Jurkat, Clone E6-1 (cell line): ENCODE results near the gene USE1.

Experiments used
- DNase-seq: peaks from one replicate; pipeline ENCODE4 v3.0.0-alpha.2; 2011; ENCODE audit warnings: low read depth, low spot score
- H3K4me3 ChIP-seq: 2 replicates; pipeline ENCODE4 v1.5.1; 2011; ENCODE audit warnings: mild to moderate bottlenecking, low read length, control low read depth, moderate library complexity

The USE1 gene

GRCh38 chr19:17232258-17232657 is 17.1 kb downstream of the USE1 start:
- no peak overlapping the region for H3K4me3 ChIP-seq
- DNase-seq, result no peak

- H3K4me3 ChIP-seq, result peak overlapping the region; percentile 59
- DNase-seq, result peak; percentile 47
Observed at GRCh38 chr19:17234911-17235299, 19.7 kb downstream of the USE1 start.

- peak overlapping the region; percentile 59 for H3K4me3 ChIP-seq
- DNase-seq, result no peak
Observed at GRCh38 chr19:17235300-17235970, 20.3 kb downstream of the USE1 start.

DNA sequence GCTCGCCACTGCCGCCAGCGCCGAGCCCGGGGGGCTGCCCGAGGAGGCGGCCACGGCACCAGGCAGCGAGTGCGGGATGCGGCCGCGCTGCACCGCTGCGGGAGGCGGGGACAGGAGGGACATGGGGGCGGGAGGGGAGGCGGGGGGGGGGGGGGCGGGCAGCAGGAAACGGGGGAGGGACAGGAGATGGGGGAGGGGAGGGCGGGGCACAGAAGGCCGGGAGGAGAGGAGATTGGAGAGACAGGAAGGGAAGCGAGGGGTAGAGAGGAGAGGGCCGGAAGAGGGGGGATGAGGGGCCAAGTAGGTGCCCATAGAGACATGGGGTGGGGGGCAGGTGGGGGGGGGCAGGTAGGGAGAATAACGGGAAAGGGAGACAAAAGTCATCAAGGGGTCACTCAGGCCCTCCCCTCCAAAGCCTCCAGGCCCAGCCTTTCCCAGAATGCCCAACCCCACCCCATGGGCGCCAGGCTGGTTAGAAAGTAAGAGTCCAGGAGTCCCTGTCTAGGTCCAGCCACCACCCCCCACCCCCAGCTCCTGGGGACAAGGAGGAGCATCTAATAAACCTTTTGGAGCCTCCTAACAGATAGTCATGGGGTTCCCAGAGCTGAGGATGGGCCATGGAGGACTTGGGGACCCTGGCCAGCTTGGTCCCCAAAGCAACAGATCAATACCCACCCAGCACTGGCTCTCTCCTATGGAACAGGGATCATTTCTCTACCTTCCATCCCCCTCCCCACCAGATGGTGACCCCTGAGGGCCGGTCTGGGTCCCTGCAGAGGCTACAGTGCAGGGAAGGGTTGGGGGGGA is 21.0 kb downstream of the USE1 start:
- H3K4me3 ChIP-seq, result peak overlapping the region; percentile 59

DNA sequence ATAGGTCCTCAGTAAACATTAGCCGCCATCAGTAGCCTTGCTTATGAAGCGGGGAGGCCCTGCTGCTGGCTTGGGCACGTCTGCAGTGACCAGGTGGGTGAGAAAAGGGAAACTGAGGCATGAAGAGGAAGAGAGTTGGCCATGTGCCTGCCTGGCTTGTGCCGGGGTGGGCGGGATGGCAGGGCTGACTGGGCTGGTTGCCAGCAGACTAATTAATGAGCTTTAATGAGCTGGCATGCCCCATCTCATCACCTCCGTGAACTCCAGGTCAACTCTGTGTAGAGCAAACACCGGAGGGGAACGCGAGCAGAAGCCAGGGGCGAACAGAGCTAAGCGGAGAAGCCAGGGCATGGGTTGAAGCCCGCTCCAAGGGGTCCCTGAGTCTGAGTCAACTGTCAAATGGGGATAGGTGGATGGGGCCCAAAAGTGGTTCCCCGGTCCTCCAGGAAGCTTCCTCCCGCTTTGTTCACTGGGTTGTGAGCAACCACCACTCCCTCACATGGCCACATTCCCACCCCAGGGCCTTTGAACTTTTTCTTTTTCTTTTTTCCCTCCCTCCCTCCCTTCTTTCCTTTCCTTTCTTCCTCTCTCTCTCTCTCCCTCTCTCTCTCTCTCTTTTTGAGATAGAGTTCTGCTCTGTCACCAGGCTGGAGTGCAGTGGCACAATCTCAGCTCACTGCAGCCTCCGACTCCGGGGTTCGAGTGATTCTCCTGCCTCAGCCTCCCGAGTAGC is 21.8 kb downstream of the USE1 start:
- DNase-seq, result no peak
- H3K4me3 ChIP-seq, result no peak overlapping the region

More for the DNA sequence above, 21.0 kb downstream of the USE1 start:
- no peak for DNase-seq

DNA sequence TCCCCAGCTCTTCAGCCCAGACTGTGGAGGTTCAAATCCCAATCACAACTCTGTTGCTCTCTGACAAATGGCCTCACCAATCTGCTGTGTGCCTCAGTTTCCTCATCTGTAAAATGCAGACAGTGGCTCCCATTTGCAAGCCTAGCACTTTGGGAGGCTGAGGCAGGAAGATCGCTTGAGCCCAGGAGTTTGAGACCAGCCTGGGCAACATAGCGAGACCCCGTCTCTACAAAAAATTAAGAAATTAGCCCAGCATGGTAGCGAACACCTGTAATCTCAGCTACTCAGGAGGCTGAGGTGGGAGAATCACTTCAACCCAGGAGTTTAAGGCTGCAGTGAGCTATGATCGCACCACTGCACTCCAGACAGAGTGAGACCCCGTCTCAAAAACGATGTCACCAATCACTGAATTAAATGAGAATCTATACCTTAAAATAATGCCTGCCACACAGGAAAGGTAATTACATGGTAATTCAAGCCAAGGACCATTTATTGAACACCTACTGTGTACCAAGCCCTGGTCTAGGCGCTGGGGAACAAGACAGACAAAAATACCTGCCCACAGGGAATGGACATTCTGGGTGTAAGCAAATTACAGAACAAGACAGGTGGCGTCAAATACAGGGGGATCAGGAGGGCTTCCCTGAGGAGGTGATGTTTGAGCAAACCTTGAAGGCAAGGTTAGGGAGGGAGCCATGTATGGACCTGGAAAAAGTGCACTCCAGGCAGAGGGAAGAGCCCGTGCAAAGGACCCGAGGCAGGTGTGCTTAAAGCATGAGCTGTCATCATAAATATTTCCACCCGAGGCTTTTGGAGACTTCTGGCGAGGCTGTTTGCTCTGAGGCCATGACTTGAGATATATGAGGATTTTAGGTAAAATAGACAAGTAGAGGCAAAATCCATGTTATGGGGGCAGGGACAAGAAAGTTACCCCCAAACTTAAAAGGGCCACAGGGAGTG is 22.9 kb downstream of the USE1 start:
- DNase-seq, result no peak
- H3K4me3 ChIP-seq, result no peak overlapping the region

GRCh38 chr19:17240062-17240752 is 25.1 kb downstream of the USE1 start:
- no peak overlapping the region for H3K4me3 ChIP-seq
- DNase-seq, result no peak

- H3K4me3 ChIP-seq, result no peak overlapping the region
- DNase-seq, result no peak
Observed at GRCh38 chr19:17240826-17241399, 25.8 kb downstream of the USE1 start.

DNA sequence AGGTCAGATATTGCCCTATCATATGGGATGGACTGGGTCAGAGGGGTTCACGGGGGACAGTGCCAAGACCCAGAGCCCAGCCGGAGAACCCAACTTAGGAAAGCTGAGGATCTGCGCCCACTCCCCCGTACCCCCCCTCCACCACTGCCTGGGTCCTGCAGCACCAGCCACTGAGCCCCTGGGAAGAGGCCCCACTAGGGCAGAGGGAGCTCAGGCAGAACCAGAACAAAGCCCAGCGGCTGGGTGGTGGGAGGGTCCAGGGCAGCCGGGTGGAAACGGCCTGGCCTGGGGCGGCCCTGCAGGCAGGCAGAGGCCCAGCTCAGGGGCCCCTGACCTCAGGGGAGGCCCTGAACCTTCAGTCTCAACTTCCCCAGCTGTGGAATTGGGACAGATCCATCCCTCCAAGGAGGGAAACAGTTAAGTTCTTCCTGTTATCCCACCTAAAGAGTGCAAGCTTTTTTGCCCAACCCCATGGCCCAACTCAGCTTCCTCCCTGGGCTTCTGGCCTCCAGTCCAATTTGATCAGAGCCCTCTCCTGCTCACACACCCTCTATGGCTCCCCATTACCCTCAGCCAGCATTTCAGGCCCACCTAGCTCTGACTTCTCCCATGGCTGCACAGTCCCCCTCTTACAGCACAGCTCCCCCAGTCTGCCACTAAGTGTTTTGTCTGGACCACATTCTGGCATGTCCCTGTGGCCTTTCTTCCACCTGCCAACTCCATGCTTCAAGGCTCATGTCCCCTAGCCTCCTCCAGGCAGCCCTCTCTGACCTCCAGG is 27.5 kb downstream of the USE1 start:
- no peak for DNase-seq
- no peak overlapping the region for H3K4me3 ChIP-seq

DNA sequence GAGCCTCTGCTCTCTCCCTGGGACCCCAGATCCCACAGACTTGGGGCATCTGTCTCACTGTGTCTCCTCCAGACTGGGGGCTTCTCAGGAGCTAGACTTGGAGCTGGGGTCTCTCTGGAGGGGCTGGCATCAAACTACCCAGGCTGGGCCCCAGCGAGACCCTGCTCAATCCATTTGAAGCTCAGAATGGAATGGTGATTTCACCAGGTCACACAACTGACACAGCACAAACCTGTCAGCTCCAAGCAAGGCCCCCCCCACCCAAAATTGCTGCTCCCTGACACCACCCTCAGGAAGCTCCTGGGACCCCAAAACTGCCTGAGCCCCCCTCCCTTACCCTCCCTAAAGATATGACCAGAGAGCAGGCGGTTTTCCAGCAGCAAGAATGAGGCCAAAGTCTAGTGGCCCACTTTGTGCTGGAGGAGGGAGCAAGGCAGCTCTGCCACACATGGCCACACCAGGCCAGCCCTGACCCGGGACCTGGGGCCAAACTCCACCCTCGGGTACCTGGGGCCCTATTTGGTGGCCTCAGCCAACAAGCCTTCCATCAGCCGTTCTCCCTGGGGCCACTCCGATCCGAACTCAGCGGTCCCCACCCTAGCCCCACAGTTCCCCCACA is 28.2 kb downstream of the USE1 start:
- no peak for DNase-seq
- H3K4me3 ChIP-seq, result no peak overlapping the region

DNA sequence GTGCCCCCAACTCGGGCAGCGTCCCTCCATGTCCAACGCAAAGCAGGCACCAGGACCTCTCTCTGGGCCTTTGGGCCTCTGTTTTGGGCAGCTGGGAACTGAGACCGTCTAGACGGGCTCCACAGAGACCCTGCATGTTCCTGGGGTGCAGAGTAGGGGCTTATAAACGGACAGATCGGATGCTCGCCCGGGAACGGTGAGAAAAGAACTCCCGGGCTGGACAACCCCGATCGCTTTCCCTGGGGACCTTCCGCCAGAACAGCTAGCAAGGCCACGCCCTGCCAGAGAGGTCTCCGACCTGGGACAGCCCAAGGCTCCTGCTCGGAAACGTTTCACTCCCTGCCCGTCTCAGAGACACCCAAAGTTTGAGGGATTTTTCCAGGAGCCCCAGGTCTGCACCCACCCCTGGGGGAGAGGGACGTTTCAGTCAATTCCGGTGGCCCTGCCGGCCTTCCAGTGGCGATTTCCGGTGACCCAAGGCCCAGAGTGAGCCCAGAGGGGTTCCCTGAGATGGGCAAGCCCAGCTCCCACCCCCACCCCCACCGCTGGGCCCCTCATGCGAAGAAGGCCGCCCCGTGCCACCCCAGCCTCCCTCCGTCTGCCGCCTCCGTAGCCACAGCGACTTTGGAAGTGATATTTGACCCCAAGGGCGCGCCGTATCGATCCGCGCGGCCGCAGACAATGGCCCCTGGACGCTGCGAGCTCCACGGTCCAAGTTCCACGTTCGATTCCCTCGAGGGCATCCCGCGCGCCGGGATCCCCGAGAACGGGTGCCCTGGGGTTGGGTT is 28.9 kb downstream of the USE1 start:
- DNase-seq, result no peak

GRCh38 chr19:17244618-17245534 is 29.7 kb downstream of the USE1 start:
- DNase-seq, result no peak
- peak overlapping the region; percentile 37 for H3K4me3 ChIP-seq

More for the DNA sequence above, 28.9 kb downstream of the USE1 start:
- no peak overlapping the region for H3K4me3 ChIP-seq

DNA sequence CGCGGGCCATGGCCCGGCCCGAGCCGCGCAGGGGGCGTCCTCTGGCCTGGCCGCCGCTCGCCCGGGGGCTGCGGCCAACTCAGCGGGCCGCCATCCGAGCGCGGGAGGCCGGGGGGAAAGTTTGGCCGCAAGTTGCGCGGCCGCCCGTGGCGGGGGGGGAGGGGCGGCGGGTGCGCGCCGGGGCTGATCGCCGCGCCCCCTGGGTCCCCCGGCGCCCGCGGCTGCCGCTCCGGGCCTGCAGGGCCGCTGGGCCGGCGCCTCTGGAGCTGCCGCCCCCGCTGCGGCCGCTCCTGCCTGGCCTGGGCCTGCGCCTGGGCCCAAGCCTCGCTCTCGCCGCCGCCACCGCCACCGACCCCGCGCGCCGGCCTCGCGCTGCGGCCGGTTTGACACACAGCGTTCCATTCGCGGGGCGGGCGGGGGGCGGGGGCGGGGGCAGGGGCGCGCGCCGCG is 30.4 kb downstream of the USE1 start, which contains the start of gene NR2F6:
NR2F6 (minus strand) TSS at position 385 of the 450 bp plus-strand sequence. CDS start 699 bp downstream, outside the sequence.
- DNase-seq, result no peak
- H3K4me3 ChIP-seq, result peak within 1 kb of the TSS; percentile 58

- DNase-seq, result no peak
- peak overlapping the region; percentile 58 for H3K4me3 ChIP-seq
Observed at GRCh38 chr19:17246681-17247425, 31.7 kb downstream of the USE1 start.
